ENCODE measurements around the gene MMD. TPM values are rescaled to one million over a fixed set of nuclear protein-coding genes. Genes with fewer than 3 reads are reported as not detected.

MMD gene
- total and polyA plus RNA-seq, 2 of the 13 experiments (the other 11 are each of a cell fraction or from before 2014, with no cell fraction given), result 121 to 225 TPM

DNA sequence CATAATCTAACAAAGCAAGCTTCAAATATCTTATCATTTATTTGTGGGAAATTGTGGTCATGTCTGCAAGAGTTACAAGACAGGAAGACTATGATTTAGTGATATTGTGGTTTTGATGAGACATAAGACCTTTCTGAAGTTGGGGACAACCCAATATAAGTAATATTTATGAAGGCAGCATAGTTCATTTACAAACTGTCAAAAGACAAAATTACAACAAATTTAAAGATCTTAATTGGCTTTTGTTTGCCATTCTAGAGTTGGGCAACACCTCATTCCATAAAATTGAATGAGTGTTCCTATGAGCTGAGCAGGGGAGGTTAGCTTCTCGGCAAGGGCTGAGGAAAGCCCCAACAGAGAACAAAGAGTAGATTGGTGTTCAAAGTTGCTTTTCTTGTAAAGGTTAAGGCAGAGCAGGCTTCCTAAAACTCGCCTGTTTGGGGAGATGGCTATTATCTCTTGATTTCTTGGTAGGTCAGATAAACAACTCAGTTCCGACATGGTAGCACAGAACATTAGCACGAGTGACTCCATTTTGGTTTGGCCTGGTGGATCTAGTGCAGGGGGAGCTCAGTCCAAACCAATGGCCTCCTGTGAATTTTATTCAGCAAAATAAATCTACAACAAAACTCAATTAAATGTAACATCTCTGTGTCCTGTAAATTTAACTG is 10.9 kb upstream of the MMD start (continued):
- TF ChIP-seq, protein P1, sequence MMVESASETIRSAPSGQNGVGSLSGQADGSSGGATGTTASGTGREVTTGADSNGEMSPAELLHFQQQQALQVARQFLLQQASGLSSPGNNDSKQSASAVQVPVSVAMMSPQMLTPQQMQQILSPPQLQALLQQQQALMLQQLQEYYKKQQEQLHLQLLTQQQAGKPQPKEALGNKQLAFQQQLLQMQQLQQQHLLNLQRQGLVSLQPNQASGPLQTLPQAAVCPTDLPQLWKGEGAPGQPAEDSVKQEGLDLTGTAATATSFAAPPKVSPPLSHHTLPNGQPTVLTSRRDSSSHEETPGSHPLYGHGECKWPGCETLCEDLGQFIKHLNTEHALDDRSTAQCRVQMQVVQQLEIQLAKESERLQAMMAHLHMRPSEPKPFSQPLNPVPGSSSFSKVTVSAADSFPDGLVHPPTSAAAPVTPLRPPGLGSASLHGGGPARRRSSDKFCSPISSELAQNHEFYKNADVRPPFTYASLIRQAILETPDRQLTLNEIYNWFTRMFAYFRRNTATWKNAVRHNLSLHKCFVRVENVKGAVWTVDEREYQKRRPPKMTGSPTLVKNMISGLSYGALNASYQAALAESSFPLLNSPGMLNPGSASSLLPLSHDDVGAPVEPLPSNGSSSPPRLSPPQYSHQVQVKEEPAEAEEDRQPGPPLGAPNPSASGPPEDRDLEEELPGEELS (CRISPR knock-in tag; IDR thresholded peaks at IDR 0.05), result no peak
- TF ChIP-seq ZNF3 (CRISPR knock-in tag; IDR thresholded peaks at IDR 0.05) (no peak), ZNF75D (CRISPR knock-in tag; IDR thresholded peaks at IDR 0.05; ENCODE audit: borderline replicate concordance) (no peak), SATB2 (CRISPR knock-in tag; IDR thresholded peaks at IDR 0.05) (no peak), RAD51 (IDR thresholded peaks at IDR 0.05; ENCODE audit: borderline replicate concordance) (no peak), LCORL (IDR thresholded peaks at IDR 0.05) (no peak), LCORL (CRISPR knock-in tag; IDR thresholded peaks at IDR 0.05) (0 out of 2 replicates have a peak, but pooled peaks have one; percentile 6), ZKSCAN8 (CRISPR knock-in tag; IDR thresholded peaks at IDR 0.05; ENCODE audit: borderline replicate concordance) (no peak), ZNF543 (CRISPR knock-in tag; IDR thresholded peaks at IDR 0.05) (no peak), ZNF510 (CRISPR knock-in tag; IDR thresholded peaks at IDR 0.05; ENCODE audit: low read depth) (no peak), ZNF660 (CRISPR knock-in tag; IDR thresholded peaks at IDR 0.05; ENCODE audit: borderline replicate concordance, low read depth) (no peak), SP5 (CRISPR knock-in tag; IDR thresholded peaks at IDR 0.05; ENCODE audit: borderline replicate concordance, low read depth) (no peak)
- TF ChIP-seq, protein P2, sequence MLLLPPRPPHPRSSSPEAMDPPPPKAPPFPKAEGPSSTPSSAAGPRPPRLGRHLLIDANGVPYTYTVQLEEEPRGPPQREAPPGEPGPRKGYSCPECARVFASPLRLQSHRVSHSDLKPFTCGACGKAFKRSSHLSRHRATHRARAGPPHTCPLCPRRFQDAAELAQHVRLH (CRISPR knock-in tag; IDR thresholded peaks at IDR 0.05; ENCODE audit: borderline replicate concordance, low read depth), result no peak
- TF ChIP-seq, protein P3, sequence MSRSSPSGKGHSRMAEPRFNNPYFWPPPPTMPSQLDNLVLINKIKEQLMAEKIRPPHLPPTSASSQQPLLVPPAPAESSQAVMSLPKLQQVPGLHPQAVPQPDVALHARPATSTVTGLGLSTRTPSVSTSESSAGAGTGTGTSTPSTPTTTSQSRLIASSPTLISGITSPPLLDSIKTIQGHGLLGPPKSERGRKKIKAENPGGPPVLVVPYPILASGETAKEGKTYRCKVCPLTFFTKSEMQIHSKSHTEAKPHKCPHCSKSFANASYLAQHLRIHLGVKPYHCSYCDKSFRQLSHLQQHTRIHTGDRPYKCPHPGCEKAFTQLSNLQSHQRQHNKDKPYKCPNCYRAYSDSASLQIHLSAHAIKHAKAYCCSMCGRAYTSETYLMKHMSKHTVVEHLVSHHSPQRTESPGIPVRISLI (CRISPR knock-in tag; IDR thresholded peaks at IDR 0.05; ENCODE audit: borderline replicate concordance), result no peak
- TF ChIP-seq, protein P4, sequence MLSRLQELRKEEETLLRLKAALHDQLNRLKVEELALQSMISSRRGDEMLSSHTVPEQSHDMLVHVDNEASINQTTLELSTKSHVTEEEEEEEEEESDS (CRISPR knock-in tag; IDR thresholded peaks at IDR 0.05; ENCODE audit: borderline replicate concordance), result no peak
- TF ChIP-seq, protein P5, sequence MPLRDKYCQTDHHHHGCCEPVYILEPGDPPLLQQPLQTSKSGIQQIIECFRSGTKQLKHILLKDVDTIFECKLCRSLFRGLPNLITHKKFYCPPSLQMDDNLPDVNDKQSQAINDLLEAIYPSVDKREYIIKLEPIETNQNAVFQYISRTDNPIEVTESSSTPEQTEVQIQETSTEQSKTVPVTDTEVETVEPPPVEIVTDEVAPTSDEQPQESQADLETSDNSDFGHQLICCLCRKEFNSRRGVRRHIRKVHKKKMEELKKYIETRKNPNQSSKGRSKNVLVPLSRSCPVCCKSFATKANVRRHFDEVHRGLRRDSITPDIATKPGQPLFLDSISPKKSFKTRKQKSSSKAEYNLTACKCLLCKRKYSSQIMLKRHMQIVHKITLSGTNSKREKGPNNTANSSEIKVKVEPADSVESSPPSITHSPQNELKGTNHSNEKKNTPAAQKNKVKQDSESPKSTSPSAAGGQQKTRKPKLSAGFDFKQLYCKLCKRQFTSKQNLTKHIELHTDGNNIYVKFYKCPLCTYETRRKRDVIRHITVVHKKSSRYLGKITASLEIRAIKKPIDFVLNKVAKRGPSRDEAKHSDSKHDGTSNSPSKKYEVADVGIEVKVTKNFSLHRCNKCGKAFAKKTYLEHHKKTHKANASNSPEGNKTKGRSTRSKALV (CRISPR knock-in tag; IDR thresholded peaks at IDR 0.05), result no peak
- TF ChIP-seq, protein P6, sequence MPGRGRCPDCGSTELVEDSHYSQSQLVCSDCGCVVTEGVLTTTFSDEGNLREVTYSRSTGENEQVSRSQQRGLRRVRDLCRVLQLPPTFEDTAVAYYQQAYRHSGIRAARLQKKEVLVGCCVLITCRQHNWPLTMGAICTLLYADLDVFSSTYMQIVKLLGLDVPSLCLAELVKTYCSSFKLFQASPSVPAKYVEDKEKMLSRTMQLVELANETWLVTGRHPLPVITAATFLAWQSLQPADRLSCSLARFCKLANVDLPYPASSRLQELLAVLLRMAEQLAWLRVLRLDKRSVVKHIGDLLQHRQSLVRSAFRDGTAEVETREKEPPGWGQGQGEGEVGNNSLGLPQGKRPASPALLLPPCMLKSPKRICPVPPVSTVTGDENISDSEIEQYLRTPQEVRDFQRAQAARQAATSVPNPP (CRISPR knock-in tag; IDR thresholded peaks at IDR 0.05), result no peak; the same call in 1 of the 2 replicates
